Heart right ventricle (tissue), 16 donors: Measurements from ENCODE around the gene CREB5. TPM values are rescaled to one million over a fixed set of nuclear protein-coding genes. Genes with fewer than 3 reads are reported as not detected.

Experiments
- ATAC-seq, 8 donors: fragments of 200-7000 bp; cut with Tn5 transposase; one replicate each; pipeline ENCODE4 v1.9.1; 2020; ENCODE audit warnings: mild to moderate bottlenecking in 8 of 8, moderate library complexity in 8 of 8, moderate number of reproducible peaks in 1 of 8
- DNase-seq, 2 donors: peaks; one replicate each; pipeline ENCODE4 v3.0.0-alpha.2; 2020
- H3K27ac ChIP-seq, 10 donors: fragments of 200-600 bp; sonication (generic) in 2 of 10; one replicate each; pipeline versions ENCODE4 v1.5.0 to v1.8.0; 2020 to 2022; ENCODE audit warnings: mild to moderate bottlenecking in 3 of 10
- H3K27me3 ChIP-seq, 7 donors: fragments of 200-600 bp; one replicate each; pipeline ENCODE4 v1.8.0; 2021 to 2022; ENCODE audit warnings: mild to moderate bottlenecking in 2 of 7
- H3K36me3 ChIP-seq, 9 donors: fragments of 200-600 bp; sonication (generic) in 1 of 9; one replicate each; pipeline versions ENCODE4 v1.5.0 to v1.8.0; 2020 to 2022; ENCODE audit warnings: mild to moderate bottlenecking in 2 of 9
- H3K4me1 ChIP-seq, 9 donors: fragments of 200-600 bp; sonication (generic) in 1 of 9; one replicate each; pipeline versions ENCODE4 v1.5.0 to v1.8.0; 2020 to 2022; ENCODE audit warnings: mild to moderate bottlenecking in 4 of 9
- H3K4me3 ChIP-seq, 10 donors: fragments of 200-600 bp; sonication (generic) in 2 of 10; one replicate each; pipeline versions ENCODE4 v1.5.0 to v1.8.0; 2020 to 2022; ENCODE audit warnings: mild to moderate bottlenecking in 7 of 10, moderate library complexity in 2 of 10
- H3K9me3 ChIP-seq, 11 donors: fragments of 200-600 bp in 10 of 11; sonication (generic) in 2 of 11; one replicate each; pipeline versions ENCODE4 v1.5.0 to v1.8.0; 2013 to 2022; ENCODE audit warnings: mild to moderate bottlenecking in 2 of 11, control low read depth in 1 of 11, moderate library complexity in 1 of 11
- CTCF ChIP-seq, 9 donors: fragments of 200-600 bp; sonication (generic) in 2 of 9; IDR thresholded peaks; one replicate each; pipeline versions ENCODE4 v1.5.0 to v1.8.0; 2021 to 2022; ENCODE audit warnings: antibody characterized with exemption in 9 of 9, mild to moderate bottlenecking in 5 of 9, moderate library complexity in 1 of 9
- WGBS, 2 donors: extraction: QIAGEN DNeasy Blood & Tissue Kit; methylation state at CpG; one replicate each; pipeline ENCODE4 v1.1.7; 2013; ENCODE audit warnings: inconsistent platforms in 1 of 2; 5-methylcytosine and 5-hydroxymethylcytosine counted together
- intact Hi-C, 10 donors: fragments of 100-400 bp; cut with DNase I; formaldehyde crosslinking; loops; one replicate each; pipeline versions ENCODE4 v1.11.1 to v1.14.2; 2022
- polyA plus RNA-seq, 2 donors: library from polyadenylated mRNA; stranded (reverse); fragments of 200-250 nt; gene quantifications; one replicate each; pipeline ENCODE4 v1.2.3, GENCODE V29; 2013
- total RNA-seq, 10 donors: library from RNA; stranded (reverse); fragmentation: NEBNext Ultra II Directional in 3 of 10; extraction: Animal tissue kit (Norgen Biotek cat#: 25700) in 3 of 10; gene quantifications; one replicate each; pipeline versions ENCODE4 v1.2.1 to v1.2.4, GENCODE V29; 2021 to 2023
- donor health status: Arrhythmogenic right ventricular cardiomyopathy.
- donor health status: ischemic (EF 13 %, LVEDD 7.1; RV severe dilation, severe dysfunction).
- donor health status: healthy with polysubstance abuse.
- donor health status: DM: no; HTN: yes; CAD: no.
- donor health status: DM: no; HTN: no; CAD: no.
- donor health status: ischemic (EF 25% LVEDD 6.9; RV normal size, moderate dysfunction).
- donor health status: ischemic (EF 25% LVEDD 5.7; RV mildly dilated, moderate dysfunction).
- donor health status: healthy.
- donor health status: DM: yes; HTN: yes; CAD: no.
- donor health status: Ischemic cardiomyopathy.
- donor health status: ischemic (EF 35%, LVEDD 5.7; RV mildly dilated, moderate dysfunction).
- donor health status: nonischemic (EF 11% LVEDD 7.7; RV severe dilation, severe dysfunction).
- donor health status: DM: yes; HTN: yes; CAD: no.
- donor health status: PGD.
- donor health status: ischemic (EF 29% LVEDD 5.4; RV normal size, mild dysfunction).
- donor health status: nonischemic (EF 23%, LVEDD 6.1; RV moderate dilation, normal function).

The CREB5 gene
- total and polyA plus RNA-seq, 12 donors, result 4.7 to 170 (median 19.0) TPM

GRCh38 chr7:28709748-28710147 is 297.4 kb downstream of the CREB5 start:
- Histone ChIP-seq H3K9me3 (no peaks in the 10 kb centered on the region), H3K4me1 (peaks cover 0 to 34% (median 13%) of the 10 kb centered on the region in 9 donors), H3K27ac (no peak overlapping the region), H3K36me3 (peaks cover 0 to 5% (median 0%) of the 10 kb centered on the region in 9 donors), H3K4me3 (no peak overlapping the region), H3K27me3 (no peaks in the 10 kb centered on the region)
- no peak for DNase-seq
- ATAC-seq, result no peak
- intact Hi-C loops, result no loop called here
- TF ChIP-seq CTCF (IDR thresholded peaks at IDR 0.05), result no peak
- 89 to 96% methylated on average over 6 of the region's 6 CpGs for WGBS, 2 donors

DNA sequence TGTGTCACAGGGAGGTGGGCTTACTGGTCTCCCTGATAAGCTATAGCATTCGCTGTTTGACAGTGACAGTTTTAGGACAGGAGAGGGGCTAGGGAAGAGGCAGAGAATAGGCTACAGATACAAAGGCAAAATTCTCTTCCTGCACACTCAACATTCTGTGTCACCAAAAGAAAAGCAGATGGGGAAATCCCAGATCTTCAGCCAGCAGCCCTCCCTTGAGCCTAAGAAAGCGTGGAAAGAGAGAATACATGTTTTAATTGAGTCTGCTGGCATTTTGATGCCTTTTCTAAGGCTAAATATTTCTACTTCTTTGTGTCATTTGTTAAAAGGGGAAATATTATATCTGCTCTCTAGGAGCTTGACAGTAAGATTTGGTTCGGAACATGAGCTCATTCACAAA is 298.8 kb downstream of the CREB5 start:
- Histone ChIP-seq H3K9me3 (no peaks in the 10 kb centered on the region), H3K4me3 (no peak overlapping the region), H3K36me3 (peaks cover 0 to 5% (median 0%) of the 10 kb centered on the region in 9 donors), H3K27me3 (no peaks in the 10 kb centered on the region), H3K4me1 (peaks cover 0 to 34% (median 13%) of the 10 kb centered on the region in 9 donors), H3K27ac (peak overlapping the region in 1 of 10 donors; percentile 33)
- DNase-seq, result no peak
- 74 to 80% methylated on average over 3 of the region's 3 CpGs for WGBS, 2 donors
- no peak for TF ChIP-seq CTCF (IDR thresholded peaks at IDR 0.05)
- ATAC-seq, result peak in 3 of 8 donors; percentile 11 to 51 (median 19)
- intact Hi-C loops, result no loop called here

DNA sequence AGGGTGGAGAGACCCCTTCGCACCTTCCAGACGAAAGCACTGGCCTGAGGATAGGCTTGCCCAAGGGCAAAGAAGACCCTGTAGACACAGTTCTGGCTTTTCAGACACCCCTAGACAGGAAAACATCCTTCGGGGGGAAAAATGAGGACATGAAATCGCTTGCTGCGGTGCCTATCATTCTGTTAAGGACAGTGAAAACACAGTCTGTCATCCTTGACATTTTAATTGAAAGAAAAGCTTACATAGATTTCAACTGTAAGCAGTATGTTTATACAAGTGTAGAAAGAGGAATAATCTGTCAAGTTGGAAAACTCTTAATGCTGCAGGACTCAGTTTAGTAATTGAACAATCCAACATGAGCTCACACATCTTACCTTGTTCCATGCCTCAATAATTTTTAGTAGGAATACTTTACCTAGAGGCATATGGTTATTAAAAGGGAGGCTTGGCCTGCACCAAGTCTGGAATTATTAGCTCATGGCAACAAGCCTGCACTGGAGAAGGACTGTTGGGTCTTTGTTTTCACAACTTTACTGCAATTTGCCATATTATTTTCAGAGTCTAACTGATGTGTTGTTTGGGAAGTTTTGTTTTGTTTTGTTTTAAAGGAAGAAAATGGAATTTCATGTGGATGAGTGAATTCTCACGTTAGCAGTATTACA is 302.3 kb downstream of the CREB5 start:
- no peak overlapping the region for H3K4me3 ChIP-seq
- DNase-seq, result no peak
- no peak overlapping the region for H3K27ac ChIP-seq
- H3K36me3 ChIP-seq, result peaks cover 0 to 15% (median 6%) of the 10 kb centered on the region in 9 donors
- no peaks in the 10 kb centered on the region for H3K27me3 ChIP-seq
- no peak for ATAC-seq
- peaks cover 0 to 34% (median 7%) of the 10 kb centered on the region in 9 donors for H3K4me1 ChIP-seq
- intact Hi-C loops, result no loop called here
- 86 to 89% methylated on average over 6 of the region's 6 CpGs for WGBS, 2 donors
- no peaks in the 10 kb centered on the region for H3K9me3 ChIP-seq
- no peak for TF ChIP-seq CTCF (IDR thresholded peaks at IDR 0.05)

DNA sequence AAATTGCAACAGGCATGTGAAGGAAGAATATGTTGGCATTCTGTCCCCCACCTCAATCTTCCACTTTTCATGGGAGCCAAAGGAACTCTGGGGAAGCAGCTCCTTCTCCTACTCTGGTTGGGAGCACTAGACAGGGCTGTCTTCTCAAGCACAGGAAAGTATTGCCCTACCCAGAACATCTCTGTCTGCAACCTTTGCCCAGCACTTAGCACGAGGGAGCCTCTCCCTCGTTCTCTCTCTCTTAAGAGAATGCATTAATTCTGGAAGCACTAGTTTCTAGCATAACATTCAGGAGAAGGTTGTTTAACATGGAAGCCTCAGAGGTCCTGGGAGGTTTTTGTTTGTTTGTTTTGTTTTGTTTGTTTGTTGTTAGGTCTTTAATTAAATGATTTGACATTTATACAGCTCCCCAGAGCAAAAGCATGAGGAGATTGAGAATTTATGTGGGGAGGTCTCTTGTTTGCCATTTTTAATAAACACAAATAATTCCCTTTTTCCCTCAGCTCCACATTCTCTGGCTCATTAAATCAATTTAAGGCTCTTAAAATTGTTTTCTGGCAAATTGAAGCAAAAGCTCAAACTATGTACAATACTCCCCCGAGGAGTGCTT is 305.2 kb downstream of the CREB5 start:
- H3K27ac ChIP-seq, result peak overlapping the region in 2 of 10 donors; percentile 8 to 20
- intact Hi-C loops, result no loop called here
- H3K9me3 ChIP-seq, result no peaks in the 10 kb centered on the region
- 80 to 81% methylated on average over 3 of the region's 3 CpGs for WGBS, 2 donors
- peaks cover 0 to 41% (median 8%) of the 10 kb centered on the region in 9 donors for H3K36me3 ChIP-seq
- H3K4me3 ChIP-seq, result no peak overlapping the region
- no peak for DNase-seq
- no peak for TF ChIP-seq CTCF (IDR thresholded peaks at IDR 0.05)
- no peaks in the 10 kb centered on the region for H3K27me3 ChIP-seq
- H3K4me1 ChIP-seq, result peaks cover 0 to 19% (median 6%) of the 10 kb centered on the region in 9 donors
- ATAC-seq, result no peak
